ENCODE data around the gene ZNF135.

DNA sequence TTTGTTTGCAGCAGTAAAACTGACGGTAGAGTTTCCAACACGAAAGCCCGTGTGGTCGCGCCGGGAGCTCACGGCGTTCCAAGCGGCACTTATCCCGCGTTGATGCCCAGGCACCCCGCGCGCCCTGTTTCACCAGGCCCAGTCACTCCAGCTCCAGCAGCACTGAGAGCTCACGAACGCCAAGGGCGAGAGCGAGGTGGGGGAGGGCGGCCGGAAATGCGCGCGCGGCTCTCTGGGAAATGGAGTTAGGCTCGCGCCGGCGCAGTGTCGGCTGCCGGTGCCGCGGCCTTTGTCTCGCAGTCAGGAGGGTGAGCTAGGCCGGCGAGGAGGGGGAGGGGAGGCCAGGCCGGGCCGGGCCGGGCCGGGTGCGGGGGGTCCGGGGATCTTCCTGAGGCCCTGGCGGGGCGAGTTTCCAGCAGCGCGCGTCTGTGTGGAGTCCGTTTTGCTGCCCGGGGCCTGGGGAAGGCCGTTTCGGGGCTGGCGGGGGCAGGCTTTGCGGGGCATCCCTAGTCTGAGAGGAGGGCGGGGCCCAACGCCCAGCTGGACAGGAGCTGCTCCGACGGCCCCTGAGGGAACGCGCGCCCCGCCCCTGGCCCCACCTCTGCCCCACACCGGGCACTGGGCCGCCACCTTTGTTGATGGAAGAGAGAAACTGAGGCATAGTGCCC, at the start of gene ZNF135:
- TF ChIP-seq, protein P1, sequence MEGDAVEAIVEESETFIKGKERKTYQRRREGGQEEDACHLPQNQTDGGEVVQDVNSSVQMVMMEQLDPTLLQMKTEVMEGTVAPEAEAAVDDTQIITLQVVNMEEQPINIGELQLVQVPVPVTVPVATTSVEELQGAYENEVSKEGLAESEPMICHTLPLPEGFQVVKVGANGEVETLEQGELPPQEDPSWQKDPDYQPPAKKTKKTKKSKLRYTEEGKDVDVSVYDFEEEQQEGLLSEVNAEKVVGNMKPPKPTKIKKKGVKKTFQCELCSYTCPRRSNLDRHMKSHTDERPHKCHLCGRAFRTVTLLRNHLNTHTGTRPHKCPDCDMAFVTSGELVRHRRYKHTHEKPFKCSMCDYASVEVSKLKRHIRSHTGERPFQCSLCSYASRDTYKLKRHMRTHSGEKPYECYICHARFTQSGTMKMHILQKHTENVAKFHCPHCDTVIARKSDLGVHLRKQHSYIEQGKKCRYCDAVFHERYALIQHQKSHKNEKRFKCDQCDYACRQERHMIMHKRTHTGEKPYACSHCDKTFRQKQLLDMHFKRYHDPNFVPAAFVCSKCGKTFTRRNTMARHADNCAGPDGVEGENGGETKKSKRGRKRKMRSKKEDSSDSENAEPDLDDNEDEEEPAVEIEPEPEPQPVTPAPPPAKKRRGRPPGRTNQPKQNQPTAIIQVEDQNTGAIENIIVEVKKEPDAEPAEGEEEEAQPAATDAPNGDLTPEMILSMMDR (IDR thresholded peaks at IDR 0.05), result no peak
- TF ChIP-seq EP300 (IDR thresholded peaks at IDR 0.05) (no peak), POLR2A (IDR thresholded peaks at IDR 0.05) (no peak)
